SK-N-MC (cell line): ENCODE data around the gene ZMPSTE24.

Source experiments
- EZH2 ChIP-seq: fragments of 200-600 bp; sonication (generic); IDR thresholded peaks from one replicate; pipeline ENCODE4 v1.6.1; 2017; ENCODE audit warnings: antibody characterized with exemption
- POLR2AphosphoS5 ChIP-seq: IDR thresholded peaks from 2 replicates; pipeline ENCODE4 v1.6.1; 2012; ENCODE audit warnings: mild to moderate bottlenecking, low read depth, low read length, borderline replicate concordance

GRCh38 chr1:40258445-40258769, 371 bp downstream of the ZMPSTE24 start:
- TF ChIP-seq POLR2AphosphoS5, result no peak
- TF ChIP-seq EZH2, result no peak
